ENCODE results near the gene ADAMTS16.

ADAMTS16 gene

DNA sequence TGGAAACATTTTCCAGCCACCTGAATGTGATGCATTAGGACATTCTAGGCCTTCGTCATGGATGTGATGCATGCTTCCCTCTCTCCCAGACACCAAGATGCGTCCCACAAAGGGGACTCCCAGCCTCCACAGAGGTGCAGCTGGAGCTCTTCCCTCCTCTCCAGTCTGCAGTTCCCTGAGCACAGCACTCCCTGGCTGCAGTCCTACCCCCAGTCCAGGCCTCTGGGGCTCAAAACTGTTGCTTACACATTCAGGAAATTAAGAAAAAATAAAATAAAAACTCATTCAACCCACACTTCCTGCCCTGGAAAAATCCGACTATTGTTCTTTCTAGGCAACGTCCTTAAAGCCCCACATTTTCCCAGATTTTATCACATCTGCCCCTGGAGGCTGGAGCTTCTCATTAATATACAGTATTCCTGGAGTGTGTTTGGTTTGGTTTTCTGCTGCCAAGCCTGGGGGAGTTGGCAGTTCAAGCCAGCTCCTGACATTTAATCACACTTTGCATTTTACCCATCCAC, 204.0 kb downstream of the ADAMTS16 start:
- DNase-seq (ENCODE audit: low read depth in 2 of 2), result no peak

DNA sequence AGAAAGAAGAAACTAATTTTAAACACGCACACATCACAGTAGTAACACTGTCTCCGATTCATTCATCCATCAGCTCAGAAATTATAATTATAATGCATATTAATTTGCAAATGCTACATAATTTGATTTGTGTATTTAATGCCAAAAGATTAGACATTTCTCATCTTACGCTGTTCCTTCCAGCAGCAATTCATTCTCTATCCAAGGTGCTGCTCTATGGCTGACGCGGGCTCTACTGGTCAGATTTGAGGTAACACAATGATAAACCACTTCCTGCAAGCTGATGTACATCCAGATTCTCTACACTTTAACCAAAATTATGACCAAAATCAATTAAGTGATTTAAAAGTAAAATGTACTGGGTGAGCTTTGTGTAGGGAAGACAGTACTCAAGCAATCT, 204.5 kb downstream of the ADAMTS16 start:
- no peak for DNase-seq (ENCODE audit: low read depth in 2 of 2)

DNA sequence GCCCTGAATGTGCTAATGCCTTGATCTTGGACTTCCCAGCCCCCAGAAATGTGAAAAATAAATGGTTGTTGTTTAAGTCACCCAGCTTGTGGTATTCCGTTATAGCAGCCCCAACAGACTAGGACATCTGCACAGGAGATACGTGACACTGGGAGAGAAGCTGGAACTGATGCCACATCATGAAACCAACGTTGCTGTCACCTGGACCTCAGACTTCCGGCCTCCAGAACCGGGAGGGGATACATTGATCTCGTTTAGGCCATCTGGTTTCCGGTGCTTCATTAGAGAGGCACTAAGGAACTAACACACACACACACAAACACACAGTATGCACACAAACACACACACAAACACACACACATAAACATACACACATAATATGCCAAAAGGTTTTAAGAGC, 207.3 kb downstream of the ADAMTS16 start:
- no peak for DNase-seq (ENCODE audit: low read depth in 2 of 2)

DNA sequence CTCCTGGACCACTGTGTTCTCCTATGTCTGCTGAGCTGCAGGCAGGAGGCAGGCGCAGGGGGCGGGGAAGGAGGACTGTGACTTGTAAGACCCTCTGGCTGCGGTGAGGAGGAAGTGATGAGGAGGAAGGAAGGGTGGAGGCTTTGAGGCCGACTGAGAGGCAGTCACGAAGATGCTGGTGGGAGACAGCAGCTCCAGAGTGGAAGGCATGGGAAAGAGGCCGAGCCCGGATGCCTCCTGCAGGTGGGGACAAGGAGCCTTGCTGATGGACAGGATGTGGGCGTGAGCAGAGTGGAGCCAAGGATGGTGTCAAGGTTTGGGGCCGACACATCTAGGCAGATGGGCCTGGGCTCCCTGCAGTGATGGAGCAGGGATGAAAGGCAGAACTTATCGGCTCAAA, 208.0 kb downstream of the ADAMTS16 start:
- DNase-seq (ENCODE audit: low read depth in 2 of 2), result no peak

DNA sequence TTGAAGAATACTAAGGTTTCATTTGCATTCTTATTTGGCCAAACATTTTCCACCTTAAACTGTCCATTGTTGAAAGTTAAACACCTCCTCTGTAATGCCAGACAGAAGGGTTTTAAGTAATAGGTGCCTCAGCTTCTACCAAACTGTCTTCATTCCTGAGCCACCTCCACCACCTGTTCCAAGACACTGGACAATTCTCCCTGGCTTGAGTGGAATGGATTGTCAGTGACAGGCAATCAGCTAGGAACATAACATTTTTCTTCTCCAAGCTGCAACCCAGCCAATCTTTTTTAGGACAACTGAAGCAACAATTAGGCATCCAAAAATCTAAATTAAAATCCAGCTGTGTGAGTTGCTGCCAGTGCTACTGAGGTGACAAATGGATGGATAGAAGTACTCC, 208.4 kb downstream of the ADAMTS16 start:
- no peak for DNase-seq (ENCODE audit: low read depth in 2 of 2)

DNA sequence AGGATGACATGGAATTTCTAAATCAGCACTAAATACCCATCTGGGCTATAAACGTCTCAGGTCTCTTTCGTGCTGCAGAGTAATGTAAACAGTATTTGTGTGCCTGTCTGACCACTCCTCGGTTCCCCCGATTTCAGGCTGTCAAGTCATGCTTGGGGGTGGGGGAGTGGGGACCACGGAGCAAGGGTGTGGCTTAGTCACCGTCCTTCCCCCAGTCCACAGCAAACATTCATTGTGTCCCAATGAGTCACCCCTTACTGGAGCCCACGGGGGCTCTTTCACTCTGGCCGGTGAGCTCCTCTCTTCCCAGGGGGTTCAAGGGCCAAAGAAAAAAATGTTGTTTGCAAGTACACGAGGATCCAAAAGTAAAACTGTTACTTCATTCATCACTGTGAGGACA, 210.0 kb downstream of the ADAMTS16 start:
- no peak for DNase-seq (ENCODE audit: low read depth in 2 of 2)

DNA sequence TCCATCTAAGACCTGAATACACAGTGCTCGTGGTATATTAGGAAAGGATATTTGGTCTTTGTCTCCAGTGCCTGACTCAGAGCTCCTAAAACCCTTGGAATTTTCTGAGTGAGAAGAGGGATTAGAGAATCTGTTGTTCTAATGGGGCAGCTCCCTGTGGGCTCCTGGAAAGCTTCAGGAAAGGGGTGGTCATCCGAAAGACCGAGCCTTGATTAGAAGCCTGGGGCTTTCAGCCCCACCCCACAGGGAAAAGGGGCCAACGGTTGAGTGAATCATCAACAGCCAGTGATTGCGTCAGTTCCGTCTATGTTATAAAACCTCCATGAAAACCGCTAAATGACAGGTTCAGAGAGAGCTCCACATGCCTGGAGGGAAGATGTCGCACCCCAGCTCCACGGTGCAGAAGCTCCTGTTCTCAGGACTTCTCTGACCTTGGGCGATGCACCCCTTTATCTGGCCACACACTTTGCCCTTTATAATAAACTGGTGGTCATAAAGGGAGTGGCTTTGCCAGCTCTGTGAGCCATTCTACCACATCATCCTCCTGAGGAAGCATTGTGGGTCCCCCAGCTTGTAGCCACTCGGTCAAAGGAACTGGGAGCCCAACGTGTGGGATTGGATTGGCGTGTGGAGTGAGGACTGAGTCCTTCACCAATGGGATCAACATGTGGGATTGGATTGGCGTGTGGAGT, 211.3 kb downstream of the ADAMTS16 start:
- no peak for DNase-seq (ENCODE audit: low read depth in 2 of 2)

DNA sequence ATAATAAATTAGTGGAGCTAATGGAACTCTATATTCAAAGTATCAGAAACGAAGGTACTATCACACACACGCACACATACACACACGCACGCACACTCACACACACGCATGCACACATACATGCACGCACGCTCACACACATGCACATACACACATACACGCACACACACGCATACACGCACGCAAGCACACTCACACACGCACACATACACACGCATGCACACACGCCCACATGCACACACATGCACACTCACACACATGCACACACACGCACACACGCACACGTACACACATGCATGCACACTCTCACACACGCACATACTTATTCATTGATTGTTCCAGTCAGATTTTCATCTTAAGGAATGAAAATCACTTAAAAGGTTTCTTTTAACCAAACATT, 212.5 kb downstream of the ADAMTS16 start:
- DNase-seq (ENCODE audit: low read depth in 2 of 2), result no peak

DNA sequence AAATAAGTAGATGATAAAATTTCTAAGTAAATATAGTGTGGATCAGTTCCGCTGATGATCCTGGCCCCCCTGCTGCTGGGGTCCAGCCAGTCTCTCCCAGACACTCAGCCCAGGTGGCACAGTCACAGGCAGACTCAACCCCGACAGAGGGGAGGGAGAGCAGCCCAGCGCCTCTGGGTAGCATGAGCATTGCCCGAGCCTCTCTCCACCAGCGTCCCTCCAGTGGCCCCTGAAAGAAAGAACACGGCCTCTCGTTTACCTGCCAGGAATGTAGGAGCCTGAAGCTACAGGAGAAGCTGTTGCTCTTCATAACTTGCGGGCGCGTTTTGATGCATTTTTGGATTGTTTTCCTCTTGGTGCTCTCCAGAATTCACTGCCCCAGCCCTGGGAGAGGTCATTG, 213.6 kb downstream of the ADAMTS16 start:
- no peak for DNase-seq (ENCODE audit: low read depth in 2 of 2)

DNA sequence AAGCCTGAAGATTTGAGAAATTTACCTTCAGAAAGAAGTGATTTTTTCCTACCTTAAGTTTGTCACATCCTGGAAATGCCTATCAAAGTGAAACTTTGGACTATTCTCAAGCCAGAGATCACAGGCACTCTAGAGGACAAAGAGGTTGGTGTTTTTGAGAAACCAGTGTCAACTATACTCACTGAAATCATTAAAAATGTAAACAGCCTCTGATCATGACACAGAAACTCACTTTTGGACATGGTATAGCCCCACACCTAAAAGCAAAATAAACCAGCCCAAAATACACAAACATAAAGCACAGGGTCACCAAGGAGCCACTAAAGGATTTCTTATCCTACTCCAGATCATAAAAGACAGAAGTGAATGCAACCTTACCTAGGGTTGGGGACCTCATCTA, 216.6 kb downstream of the ADAMTS16 start:
- no peak for DNase-seq (ENCODE audit: low read depth in 2 of 2)

DNA sequence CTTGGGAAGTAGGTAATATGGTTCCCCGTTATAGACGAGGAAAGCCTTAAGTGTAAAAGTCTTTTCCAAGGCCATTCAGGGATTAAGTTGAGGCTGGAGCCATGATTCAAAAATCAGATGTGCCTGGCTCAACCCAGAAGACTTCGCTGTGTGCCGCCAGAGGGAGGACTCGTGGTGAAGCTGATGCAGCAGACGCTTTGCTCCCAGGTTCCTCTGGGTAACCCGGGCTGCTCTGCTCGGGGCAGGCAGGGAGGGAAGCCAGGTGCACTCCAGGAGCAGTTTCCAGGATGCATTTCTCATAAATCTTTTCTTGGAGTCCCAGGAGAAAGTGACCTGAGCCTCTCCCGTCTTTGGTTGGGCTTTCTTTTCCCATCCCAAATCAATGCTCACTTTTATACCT, 219.5 kb downstream of the ADAMTS16 start:
- no peak for DNase-seq (ENCODE audit: low read depth in 2 of 2)

DNA sequence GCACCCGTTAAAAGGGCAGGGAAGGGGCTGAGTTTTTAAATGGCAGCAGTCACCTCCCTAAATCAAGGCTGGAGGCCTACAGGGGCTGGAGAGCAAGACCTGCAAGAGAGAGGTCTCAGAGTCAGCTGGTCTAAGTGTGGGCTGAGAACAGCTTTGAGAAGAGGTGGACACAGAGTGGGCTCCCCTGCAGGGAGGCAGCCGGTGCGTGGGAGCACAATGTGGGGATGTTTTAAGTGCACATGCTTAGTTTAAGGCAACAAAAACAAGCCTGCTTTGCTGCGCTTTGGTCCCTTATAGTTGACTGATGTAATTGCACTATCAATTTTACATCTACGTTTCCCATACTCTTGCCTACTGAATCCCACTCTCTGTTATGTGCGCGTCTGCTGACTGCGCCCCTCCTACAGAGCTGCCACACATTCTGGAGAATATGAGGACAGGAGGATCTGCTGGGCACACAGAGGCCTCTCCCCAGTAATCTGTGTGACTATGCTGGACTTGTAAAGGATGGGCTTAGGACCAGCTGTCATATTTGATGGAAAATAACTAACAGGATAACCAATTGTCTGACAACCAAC, 220.3 kb downstream of the ADAMTS16 start:
- DNase-seq (ENCODE audit: low read depth in 2 of 2), result no peak

DNA sequence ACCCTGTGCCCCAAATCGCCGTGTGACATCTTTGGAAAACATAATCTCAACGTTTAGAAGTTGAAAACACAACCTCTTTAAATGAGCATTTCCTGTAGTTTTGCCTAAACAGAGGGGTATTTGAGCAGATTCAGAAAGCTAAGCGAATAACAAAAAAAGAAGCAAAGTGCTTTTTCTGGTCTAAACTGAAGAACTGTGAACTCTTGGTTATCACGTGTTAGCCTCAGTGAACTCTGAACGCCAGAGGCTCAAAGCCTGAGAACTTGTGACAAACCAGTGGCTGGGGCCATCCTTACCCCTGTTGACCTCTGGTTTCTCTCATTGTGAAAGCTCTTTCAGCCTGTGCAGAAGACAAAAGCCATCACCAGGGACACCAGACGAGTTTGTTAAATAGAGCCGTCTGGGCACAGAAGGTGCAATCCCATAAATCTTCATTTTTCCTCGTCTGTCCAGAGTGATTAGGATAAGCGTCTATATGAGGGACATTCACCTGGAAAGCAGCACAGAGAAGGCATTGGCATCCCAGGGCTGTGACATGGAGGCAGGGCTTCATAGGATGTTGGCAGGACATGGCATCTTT, 220.9 kb downstream of the ADAMTS16 start:
- no peak for DNase-seq (ENCODE audit: low read depth in 2 of 2)

DNA sequence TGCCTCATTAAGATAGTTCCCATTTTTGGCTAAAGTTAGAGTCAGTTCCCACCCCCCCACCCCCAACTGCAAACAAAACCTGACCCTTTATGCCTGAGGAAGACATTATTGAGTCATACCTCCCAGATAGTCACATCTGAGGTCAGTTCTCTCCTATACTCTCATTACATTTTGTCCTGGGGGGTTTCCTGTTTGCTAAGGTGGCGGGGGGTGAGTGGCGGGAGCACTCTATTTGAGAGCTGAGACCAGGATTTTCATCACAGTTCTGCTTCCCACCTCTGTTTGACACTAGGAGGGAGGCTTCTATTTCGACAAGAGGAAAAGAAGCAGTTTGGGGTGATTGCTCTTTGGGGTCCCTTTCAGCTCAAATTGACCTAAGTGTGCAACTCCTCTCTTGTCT, 222.9 kb downstream of the ADAMTS16 start:
- DNase-seq (ENCODE audit: low read depth in 2 of 2), result no peak

DNA sequence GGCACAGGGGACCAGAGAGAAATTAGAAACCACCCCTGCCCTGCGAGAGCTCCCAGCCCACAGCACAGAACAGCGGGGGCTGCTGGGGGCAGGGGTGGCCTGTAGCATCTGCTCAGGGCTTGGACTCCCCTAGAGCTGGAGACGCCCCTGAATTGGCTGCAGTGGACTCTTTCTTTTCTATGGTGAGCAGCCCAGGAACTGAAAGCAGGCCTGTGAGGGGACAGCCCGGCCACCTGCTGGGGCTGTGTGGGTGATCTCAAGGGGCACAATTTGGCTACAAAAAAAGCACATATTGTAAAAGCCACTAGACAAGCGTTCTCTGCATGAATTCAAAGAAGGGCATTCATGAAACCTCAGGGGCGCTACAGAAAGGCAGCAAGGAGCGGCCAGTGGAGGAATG, 224.8 kb downstream of the ADAMTS16 start:
- DNase-seq (ENCODE audit: low read depth in 2 of 2), result no peak

DNA sequence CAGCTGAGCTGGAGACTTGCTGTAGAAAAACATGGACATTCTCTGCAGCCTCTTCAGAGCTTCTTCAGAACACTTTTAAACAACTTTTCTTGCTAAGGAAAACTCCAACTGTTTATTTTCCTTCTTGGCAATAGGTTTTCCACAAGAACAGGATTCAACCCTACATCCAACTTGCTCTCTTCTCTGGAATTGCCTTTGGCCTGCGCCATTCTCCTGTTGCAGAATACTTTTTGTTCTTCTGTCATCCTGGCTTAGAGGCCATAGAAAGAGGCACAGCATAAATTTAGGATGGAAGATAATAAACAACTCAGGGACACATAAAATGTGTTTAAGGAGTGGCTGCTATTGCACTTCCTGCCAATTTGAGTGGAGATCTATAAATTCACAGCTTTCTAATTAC, 227.6 kb downstream of the ADAMTS16 start:
- no peak for DNase-seq (ENCODE audit: low read depth in 2 of 2)

DNA sequence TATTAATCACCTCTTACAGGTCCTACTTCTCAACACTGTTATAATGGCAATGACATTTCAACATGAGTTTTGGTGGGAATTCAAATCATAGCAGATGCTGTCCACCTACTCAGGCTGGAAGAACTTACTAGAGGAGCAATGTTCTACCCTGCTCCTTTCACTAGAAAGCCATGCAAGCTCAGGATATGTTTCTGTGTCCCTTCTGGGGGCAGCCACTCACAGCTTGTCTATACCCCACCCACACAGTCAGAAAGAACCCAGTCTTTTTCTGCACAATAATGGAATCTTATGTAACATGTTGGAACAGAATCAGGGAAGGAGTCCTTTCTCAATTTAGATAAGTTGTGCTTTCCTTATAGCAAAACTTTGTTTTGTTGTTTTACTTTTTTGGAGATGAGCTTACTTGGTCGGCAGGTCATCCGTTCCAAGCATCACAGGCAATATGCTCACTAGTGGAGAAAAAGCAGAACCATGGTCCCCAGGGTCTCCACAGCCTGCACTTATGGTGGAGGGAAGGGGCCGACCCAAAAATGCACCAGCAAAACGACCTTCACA, 229.0 kb downstream of the ADAMTS16 start:
- DNase-seq (ENCODE audit: low read depth in 2 of 2), result no peak

Data from stimulated activated CD8-positive, alpha-beta memory T cell treated with anti-CD3 and anti-CD28 coated beads, Interleukin-7, amount 100 ng/mL, for 1 hour (primary cell).